ENCODE results near the gene RDX.

RDX gene

GRCh38 chr11:110126936-110127335 is 169.5 kb downstream of the RDX start:
- no peak for DNase-seq

- no peak for DNase-seq
Observed at GRCh38 chr11:110125632-110126031, 170.8 kb downstream of the RDX start.

All from midbrain (tissue), 1 donor.